Fibroblast of skin of back (primary cell): ENCODE measurements around the gene CXorf49.
"Not testable (repeated sequence)": the region's sequence is repeated elsewhere in the genome, so short reads cannot be mapped to it uniquely, and the experiment has no call there.

Source experiments
- DNase-seq: peaks from one replicate; pipeline ENCODE4 v3.0.0-alpha.2; 2013

CXorf49 gene

DNA sequence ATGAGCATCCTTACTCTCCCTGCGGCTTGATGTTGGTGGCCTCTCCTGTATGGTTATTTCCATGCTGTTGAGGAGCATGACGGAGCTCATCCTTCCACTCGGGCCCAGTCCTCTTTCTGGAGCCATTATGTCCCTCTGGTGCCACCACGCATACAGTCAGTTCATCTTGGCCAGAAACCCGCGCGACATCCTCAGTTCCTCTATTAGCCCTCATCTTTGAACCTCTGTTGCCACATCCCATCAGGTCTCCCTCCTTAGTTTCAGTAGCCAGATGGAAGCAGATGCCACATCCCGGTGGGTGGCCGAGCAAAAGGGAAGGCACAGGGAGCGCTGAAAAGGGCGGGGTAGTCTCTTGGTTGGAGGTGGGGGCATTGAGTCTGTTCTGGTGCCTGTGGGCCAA is 46.1 kb downstream of the CXorf49 start:
- DNase-seq: no peak

DNA sequence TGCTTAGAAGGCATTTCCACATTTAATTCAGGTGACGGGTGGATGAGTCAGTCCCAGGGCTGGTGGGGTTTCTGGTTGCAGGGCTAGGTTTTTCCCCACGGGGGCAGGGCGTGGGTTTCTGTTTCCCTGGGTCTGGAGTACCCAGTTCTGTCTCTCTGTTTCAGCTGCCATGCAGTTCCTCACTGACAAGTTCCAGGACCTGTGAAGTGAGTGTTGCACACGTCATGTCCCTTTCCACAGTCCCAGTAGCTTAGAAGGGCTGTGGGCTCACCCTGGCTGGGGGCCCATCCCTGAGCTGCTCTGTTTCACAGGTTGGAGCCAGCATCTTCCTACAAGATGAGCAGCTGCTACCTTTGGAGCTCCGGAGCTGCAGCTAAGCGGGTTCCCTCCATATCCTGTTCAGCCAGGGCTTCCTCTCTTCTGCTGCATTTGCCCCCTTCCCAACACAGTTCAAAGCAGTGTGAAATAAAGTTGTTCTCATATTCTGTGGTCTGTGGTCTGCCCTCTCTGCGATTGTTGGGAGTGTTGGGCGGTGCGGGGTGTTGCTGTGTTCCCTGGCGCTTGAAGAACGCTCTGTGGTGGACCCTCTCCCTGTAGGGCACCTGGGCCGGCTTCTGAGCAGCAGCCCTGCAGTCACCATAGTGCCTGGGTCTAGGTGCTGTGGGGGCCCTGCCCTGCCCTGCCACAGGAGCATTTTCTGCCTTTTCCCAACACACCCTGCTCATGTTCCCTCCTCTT is 46.9 kb downstream of the CXorf49 start:
- DNase-seq: no peak

DNA sequence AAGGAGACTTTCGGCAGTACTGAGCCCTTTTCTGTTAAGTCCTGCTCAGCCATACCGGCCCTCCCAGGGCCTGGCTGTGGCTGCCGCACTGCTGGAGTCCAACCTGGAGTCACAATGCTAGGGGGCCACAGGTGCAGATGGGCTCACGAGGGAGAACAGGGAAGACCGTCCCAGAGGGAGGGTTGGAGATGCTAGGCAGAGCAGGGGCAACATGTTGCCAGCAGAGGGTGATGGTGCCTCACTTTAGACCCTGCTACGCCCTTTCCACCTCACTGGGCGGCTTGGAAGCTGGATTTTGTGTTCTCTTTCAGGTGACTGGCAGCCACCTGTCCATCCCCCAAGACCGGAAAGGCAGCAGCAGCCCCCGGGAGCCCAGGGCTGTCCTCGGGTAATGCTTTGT is 48.1 kb downstream of the CXorf49 start:
- DNase-seq: not testable (repeated sequence)

DNA sequence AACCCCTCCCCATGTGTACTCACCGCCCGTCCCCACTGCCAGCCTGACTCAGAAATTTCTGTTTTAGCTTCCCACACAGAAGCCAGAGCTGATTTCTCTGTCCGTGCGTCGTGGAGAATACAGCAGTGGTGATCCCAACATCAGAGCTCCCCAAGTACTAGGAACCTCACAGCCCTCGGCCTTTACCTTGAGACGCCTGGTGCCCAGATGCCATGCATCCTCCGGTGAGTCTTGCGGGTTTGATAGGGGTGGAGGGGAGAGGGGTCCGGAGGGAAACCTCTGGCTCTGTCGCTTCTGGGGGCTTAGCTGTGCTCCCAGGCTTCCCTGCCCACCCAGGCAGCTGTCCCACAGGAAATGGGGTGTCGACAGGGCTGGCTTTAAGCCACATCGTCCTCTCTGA is 48.6 kb downstream of the CXorf49 start:
- DNase-seq: no peak

DNA sequence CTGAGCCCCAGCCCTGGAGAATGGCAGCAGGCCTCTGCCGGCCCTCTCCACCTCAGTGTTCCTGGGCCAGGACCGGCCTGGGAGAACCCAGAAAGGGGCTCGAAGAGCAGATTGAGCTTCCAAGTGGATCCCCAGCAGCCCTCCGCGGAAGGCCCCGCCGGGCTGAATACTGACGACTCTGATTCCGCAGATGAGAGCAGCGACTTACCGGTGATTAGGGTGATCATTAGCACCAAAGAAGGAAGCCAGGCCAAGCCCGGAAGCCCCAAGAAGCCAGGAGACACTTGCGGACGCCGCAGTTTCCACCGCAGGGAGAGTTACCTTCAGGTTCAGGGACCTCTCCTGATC is 49.9 kb downstream of the CXorf49 start:
- DNase-seq: no peak

DNA sequence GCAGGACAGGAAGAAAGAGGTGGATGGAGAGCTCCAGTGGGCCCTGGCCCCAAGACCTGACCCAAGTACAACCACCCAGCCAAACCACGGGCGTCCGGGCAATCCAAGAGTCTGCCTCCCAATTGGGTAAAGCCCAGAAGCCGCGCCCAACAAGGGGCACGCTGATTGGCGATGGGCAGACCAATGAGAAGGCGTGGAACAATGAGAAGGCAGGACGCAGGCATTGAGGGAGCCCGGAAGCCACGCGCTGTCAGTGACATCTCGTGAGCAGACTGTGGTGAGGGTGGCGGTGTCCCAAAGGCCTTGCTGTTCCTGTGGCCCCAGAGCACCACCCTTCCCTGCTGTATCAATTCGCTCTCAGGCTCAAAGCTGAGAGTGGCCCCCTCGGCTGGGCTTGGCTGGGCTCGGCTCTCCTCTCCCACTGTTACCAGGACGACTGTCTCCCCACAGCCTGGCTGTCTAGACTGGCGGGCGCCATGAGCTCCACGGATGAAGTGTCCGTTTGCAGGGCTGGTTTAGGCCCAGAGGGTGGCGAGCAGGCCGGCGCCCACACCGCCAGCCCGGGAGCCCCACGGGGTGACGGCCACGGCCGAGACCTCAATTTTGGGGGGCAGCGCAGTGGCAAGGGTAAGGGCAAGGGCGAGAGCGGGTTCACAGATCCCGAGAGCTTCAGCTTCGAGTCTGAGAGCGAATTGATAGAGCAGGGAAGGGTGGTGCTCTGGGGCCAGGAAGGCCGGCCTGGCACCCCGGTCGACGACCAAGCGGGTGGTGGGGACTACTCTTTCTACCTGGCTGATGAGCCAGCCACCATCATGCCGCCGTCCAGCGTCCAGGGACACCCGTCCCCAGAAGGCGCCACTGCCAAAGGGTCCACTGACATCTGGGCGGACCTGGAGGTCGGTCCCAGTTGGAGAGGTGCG is 50.5 kb downstream of the CXorf49 start, which contains the start of gene LOC101059915:
LOC101059915 (plus strand) TSS at position 219 of the 920 bp plus-strand sequence.
- no peak for DNase-seq

DNA sequence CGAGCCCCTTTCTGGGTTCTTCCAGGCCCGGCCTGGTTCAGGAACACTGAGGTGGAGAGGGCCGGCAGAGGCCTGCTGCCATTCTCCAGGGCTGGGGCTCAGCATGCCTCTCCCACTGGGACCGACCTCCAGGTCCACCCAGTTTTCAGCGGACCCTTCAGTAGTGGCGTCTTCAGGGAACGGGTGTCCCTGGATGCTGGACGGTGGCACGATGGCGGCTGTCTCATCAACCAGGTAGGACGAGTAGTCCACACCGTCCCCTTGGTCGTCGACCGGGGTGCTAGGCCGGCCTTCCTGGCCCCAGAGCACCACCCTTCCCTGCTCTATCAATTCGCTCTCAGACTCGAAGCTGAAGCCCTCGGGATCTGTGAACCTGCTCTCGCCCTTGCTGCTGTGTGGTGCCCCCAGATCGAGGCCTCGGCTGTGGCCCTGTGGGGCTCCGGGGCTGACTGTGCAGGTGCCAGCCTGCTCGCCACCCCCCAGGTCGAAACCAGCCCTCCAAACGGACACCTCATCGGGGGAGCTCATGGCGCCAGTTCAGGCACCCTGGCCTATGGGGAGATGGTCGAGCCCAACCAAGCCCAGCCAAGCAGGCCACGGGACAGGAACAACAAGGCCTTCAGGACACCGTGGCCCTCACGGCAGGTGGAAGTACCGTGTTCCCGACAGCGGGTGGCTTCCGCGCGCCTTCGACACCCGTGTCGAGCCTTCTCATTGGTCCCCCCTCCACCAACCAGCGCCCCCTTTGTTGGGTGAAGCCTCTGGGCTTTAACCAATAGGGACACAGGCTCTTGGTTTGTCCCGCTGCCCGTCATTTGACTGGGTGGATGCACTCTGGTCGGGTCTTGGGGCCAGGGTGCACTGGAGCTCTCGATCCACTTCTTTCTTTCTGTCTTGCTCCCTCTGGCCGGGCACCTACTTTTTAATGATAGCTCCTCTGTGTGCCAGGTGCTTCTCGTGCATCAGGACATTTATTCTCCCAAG is 51.6 kb downstream of the CXorf49 start:
- no peak for DNase-seq

DNA sequence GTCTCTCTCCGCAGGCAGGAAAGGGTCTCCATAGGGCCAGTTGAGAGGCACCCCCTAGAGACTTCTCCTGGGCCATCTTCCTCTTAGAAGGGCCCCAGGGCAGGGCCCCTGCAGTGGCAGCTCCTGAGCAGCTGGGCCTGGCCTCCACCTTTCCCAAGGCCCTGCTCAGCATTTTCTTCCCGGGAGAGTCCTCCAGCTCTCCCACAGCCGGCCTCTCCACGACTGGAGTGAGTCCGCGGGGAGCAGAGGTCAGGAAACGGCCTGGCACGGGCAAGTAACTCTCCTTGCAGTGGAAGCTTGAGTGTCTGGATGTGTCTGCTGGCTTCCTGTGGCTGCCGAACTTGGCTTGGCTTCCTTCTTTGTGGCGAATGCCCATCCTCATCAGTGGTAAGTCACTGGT is 52.3 kb downstream of the CXorf49 start:
- no peak for DNase-seq

DNA sequence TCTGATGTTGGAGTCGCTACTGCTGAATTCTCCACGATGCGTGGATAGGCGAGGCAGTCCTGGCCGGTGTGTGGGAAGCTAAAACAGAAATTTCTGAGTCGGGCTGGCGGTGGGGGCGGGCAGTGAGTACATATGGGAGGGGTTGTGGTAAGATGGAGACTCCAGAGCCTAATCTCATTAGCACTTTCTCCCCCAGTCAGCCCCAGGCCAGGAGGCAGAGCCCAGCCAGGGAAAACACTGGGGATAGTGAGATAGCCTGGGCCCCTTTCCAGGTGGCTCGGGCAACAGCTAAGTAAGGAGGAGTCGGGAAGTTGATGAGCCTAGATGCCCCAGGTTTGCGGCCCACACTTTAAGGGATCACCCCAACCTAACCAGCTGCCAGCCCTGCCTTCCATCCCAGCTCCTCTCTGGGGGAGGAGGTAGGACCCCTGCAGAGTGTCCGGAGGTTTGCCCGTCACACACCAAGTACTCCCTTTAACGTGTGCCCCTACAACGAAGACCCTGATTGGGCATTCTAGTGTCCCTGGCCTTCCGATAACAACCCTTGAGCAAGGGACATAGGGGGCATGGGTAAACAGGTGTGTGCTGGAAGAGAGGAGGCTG is 53.1 kb downstream of the CXorf49 start:
- DNase-seq: no peak
